Lower leg skin (tissue), 4 donors: ENCODE results near the gene STAT6. TPM values are rescaled to one million over a fixed set of nuclear protein-coding genes. Genes with fewer than 3 reads are reported as not detected.

ENCODE experiments used
- DNase-seq, 2 donors: peaks; one replicate each; pipeline ENCODE4 v3.0.0-alpha.2; 2019; ENCODE audit warnings: low spot score in 2 of 2
- H3K4me3 ChIP-seq: fragments of 200-600 bp; sonication (generic); 2 replicates; pipeline ENCODE4 v1.5.1; 2017; ENCODE audit warnings: mild to moderate bottlenecking, low read depth; ENCODE audit not compliant: poor library complexity, severe bottlenecking
- POLR2A ChIP-seq, 2 donors: fragments of 450-650 bp; IDR thresholded peaks; one replicate each; pipeline ENCODE4 v1.6.1; 2016 to 2017; ENCODE audit warnings: antibody characterized with exemption in 2 of 2, mild to moderate bottlenecking in 1 of 2, moderate library complexity in 1 of 2
- whole genome bisulfite sequencing, 2 donors: methylation state at CpG; one replicate each; pipeline ENCODE4 v1.1.5; 2018; 5-methylcytosine and 5-hydroxymethylcytosine counted together
- intact Hi-C: fragments of 100-400 bp; cut with DNase I; formaldehyde crosslinking; loops from one replicate; pipeline ENCODE4 v1.15.0; 2023; ENCODE audit warnings: low total_unique reads
- total RNA-seq, 4 donors: library from RNA; depleted of rRNA; stranded (reverse); fragments of >200 nt; gene quantifications; one replicate each; pipeline ENCODE4 v1.1.0, GENCODE V29; 2016
- TF ChIP-seq, protein P1 (sequence below), 3 donors: fragments of 450-650 bp; IDR thresholded peaks; one replicate each; pipeline ENCODE4 v1.5.1; 2016; ENCODE audit warnings: antibody characterized with exemption in 3 of 3, mild to moderate bottlenecking in 3 of 3, moderate library complexity in 2 of 3

STAT6 gene
- total RNA-seq, 4 donors from 2014 or later = 105 to 210 (median 129) TPM

DNA sequence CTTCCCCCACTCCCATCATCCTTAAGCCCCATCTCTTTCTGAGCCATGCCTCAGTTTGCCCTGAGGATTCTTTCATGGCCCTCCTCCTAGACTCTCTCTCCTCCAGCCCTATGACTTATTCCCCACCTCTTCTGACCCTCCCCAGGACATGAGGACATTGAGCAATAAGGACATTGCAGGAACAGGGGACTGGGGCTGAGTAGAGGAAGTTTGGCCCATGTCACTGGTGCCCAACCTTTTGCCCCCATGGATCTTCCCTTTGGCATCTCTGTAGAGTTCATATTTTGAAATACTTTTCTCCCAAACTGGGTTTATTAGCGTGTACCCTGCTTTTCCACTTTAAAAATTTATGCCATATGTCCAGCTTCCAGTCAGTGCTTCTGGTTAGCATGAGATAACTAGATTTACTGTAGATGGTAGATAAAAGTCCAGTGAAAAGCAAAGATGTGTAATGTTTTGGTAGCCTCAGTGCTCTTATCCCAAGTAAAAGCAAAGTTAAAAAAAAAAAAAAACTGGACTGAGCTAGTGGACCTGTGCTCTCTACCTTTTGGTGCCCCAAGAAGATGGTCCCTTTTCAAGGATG, 42.3 kb upstream of the STAT6 start:
- WGBS, 2 donors = 71 to 76% methylated on average over 1 of the region's 1 CpG
- H3K4me3 ChIP-seq = no peak overlapping the region
- intact Hi-C loops = no loop called here
- no peak for TF ChIP-seq POLR2A (IDR thresholded peaks at IDR 0.05)
- TF ChIP-seq, protein P1, sequence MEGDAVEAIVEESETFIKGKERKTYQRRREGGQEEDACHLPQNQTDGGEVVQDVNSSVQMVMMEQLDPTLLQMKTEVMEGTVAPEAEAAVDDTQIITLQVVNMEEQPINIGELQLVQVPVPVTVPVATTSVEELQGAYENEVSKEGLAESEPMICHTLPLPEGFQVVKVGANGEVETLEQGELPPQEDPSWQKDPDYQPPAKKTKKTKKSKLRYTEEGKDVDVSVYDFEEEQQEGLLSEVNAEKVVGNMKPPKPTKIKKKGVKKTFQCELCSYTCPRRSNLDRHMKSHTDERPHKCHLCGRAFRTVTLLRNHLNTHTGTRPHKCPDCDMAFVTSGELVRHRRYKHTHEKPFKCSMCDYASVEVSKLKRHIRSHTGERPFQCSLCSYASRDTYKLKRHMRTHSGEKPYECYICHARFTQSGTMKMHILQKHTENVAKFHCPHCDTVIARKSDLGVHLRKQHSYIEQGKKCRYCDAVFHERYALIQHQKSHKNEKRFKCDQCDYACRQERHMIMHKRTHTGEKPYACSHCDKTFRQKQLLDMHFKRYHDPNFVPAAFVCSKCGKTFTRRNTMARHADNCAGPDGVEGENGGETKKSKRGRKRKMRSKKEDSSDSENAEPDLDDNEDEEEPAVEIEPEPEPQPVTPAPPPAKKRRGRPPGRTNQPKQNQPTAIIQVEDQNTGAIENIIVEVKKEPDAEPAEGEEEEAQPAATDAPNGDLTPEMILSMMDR (IDR thresholded peaks at IDR 0.05) = no peak
- DNase-seq = no peak

DNA sequence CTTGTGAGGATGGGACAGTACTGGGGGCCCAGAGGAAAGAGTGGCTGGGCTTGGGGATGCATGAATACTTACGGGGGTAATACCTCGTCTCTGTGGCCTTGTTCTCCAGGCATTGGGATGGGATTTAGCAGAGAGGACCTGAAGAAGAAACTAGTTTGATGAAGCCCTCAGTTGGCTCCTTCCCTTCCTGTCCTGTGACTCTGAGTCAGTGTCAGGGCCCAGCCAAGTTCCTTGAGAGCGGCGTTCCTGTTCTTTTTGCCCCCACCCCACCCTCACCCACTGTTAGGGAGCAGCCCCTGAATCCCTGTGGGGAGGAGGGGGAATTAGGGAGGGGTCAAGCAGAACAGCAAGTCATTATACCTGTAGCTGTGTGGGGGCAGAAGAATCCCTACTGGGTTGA, 41.5 kb upstream of the STAT6 start:
- TF ChIP-seq, protein P1 (IDR thresholded peaks at IDR 0.05) = no peak
- TF ChIP-seq POLR2A (IDR thresholded peaks at IDR 0.05) = no peak
- peak; percentile 87 to 94 for DNase-seq
- intact Hi-C loops = no loop called here
- 22 to 30% methylated on average over 4 of the region's 4 CpGs for WGBS, 2 donors
- H3K4me3 ChIP-seq = no peak overlapping the region

DNA sequence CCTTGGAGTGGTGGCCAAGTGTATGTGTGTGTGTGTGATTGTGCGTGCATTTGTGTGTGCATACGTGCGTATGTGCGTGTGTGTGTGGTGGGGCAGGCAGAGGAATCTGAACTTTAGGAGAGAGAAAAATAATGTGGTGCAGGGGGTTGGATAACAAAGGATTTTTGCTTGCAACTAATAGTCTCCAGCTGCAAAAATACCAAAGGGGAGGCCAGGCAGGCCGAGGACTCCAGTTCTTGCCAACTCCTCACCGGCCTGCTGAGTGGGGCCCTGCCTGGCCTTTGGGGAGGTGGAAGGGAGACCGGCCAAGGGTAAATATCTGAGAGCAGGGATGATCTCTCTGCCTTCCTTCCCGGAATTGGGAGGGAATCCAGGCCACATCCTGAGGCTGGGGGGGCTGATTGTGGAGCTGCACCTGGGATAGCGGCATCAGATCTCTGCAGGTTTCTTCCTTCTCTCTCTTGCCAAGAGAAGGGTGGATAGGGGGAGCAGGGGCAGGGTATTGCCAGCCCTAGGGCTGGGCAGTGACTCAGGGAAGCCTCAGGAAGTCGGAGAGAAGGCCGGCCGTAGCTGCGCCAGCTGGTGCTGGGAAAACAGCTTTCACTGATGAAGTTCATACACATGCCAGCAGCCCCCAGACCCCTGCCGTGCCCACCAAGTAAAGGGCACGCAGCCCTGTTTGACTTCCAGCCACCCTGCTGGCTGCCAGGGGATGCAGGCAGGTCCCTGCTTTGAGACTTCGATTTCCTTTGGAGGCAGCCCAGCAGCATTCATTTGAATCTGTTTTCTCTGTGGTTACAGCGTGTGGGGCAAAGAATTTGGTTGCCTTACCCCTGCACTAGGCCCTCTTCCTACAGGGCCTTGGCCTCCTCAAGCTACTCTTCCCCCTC, 40.8 kb upstream of the STAT6 start:
- no peak for DNase-seq
- 26 to 29% methylated on average over 17 of the region's 17 CpGs for WGBS, 2 donors
- H3K4me3 ChIP-seq = no peak overlapping the region
- intact Hi-C loops = no loop called here
- TF ChIP-seq, protein P1 (IDR thresholded peaks at IDR 0.05) = no peak
- TF ChIP-seq POLR2A (IDR thresholded peaks at IDR 0.05) = no peak

DNA sequence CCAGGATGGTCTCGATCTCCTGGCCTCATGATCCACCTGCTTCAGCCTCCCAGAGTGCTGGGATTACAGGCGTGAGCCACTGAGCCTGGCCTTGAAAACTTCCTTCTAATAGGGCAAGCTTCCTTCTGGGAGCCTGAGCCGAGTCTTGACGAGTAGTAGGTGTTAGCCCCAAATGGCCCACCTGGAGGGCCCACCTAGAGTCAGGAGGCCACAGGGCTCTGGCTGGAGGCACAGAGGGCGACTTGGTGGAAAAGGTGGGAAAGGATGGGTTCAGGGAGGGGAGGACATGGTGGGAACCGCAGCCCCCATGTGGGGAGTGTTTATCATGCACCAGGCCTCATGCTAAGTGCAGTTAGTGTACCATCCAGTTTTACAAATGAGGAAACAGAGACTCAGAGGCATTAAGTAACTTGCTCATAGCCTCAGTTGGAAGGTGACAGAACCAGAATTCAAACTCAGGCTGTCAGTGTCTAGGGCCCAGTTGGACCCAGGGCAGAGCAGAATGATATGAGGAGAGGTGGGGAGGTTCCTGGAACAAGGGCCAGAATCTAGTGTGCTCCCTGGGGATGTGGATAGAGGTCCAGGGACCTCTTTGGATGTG, 39.3 kb upstream of the STAT6 start:
- H3K4me3 ChIP-seq = no peak overlapping the region
- no peak for DNase-seq
- WGBS, 2 donors = 85 to 91% methylated on average over 6 of the region's 6 CpGs
- intact Hi-C loops = no loop called here
- no peak for TF ChIP-seq POLR2A (IDR thresholded peaks at IDR 0.05)
- TF ChIP-seq, protein P1 (IDR thresholded peaks at IDR 0.05) = no peak

DNA sequence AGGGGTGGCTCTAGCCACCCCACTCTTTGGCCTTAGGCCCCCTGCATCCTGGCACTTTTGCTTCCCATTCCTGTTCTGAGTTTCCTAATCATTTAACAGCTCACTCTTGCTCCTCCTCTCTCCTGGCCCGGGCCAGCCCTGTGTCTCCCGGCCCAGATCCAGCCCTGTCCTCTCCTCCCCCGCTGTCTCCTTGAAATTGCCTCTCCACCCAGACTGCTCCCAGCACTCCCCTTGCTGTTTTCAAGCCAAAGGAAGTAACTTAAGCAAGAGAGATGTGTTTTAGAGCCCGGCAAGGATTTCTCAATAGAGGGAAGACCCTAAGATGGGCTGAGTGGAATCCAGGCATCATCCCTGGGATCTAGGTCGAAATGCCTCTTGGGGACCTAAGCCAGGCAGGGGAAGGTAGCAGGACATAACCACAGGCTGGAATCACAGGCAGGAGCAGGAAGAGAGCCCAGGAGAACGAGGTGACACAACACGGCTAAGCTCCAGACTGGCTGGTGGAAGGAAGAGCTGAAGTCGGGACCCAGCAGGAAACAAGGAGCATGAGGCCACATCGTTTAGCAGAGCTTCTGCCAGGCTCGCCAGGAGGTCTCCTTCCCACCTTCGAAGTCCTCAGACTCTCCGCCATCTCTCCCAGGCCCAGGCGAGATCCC, 38.2 kb upstream of the STAT6 start:
- H3K4me3 ChIP-seq = no peak overlapping the region
- WGBS, 2 donors = 42 to 48% methylated on average over 13 of the region's 13 CpGs
- DNase-seq = peak; percentile 81 to 94
- TF ChIP-seq, protein P1 (IDR thresholded peaks at IDR 0.05) = no peak
- TF ChIP-seq POLR2A (IDR thresholded peaks at IDR 0.05) = no peak
- intact Hi-C loops = no loop called here
